Natural killer cell treated with Interleukin-12 subunit alpha and Interleukin-12 subunit beta and Interleukin-15 and Interleukin-18, amount 100 ng/mL, for 72 hours (primary cell): ENCODE measurements around the gene TUBB3. TPM values are rescaled to one million over a fixed set of nuclear protein-coding genes. Genes with fewer than 3 reads are reported as not detected.
"Not testable (repeated sequence)": the region's sequence is repeated elsewhere in the genome, so short reads cannot be mapped to it uniquely, and the experiment has no call there.

Source experiments
- ATAC-seq, 2 donors: fragments of 150-1000 bp; cut with Tn5 transposase in 1 of 2; sonication (Bioruptor Pico), chemical (Tn5 transposase) in 1 of 2; 2 replicates each; pipeline ENCODE4 v1.10.0; 2021
- DNase-seq: peaks from one replicate; pipeline ENCODE4 v3.0.0; 2022; ENCODE audit warnings: low spot score
- H3K27ac Mint-ChIP-seq, 2 donors: 1 replicate in 1 of 2; 2 replicates in 1 of 2; pipeline ENCODE4 v1.8.0; 2022; ENCODE audit warnings: mixed read lengths in 2 of 2, mild to moderate bottlenecking in 1 of 2, moderate library complexity in 1 of 2
- H3K27me3 Mint-ChIP-seq, 2 donors: 1 replicate in 1 of 2; 2 replicates in 1 of 2; pipeline ENCODE4 v1.8.0; 2022; ENCODE audit warnings: mixed read lengths in 2 of 2
- H3K36me3 Mint-ChIP-seq: one replicate; pipeline ENCODE4 v1.8.0; 2022; ENCODE audit warnings: mixed read lengths
- H3K4me1 Mint-ChIP-seq, 2 donors: 1 replicate in 1 of 2; 2 replicates in 1 of 2; pipeline ENCODE4 v1.8.0; 2022; ENCODE audit warnings: low read depth in 2 of 2, mixed read lengths in 2 of 2, mild to moderate bottlenecking in 1 of 2
- H3K4me3 Mint-ChIP-seq: one replicate; pipeline ENCODE4 v1.8.0; 2022; ENCODE audit warnings: mixed read lengths
- H3K9me3 Mint-ChIP-seq: 2 replicates; pipeline ENCODE4 v1.8.0; 2022; ENCODE audit warnings: mixed read lengths
- total RNA-seq, 2 donors: library from RNA; stranded (reverse); gene quantifications; one replicate each; pipeline ENCODE4 v1.2.3, GENCODE V29; 2022

The TUBB3 gene
- total RNA-seq, 2 donors from 2014 or later: 9.6 to 10.9 TPM

DNA sequence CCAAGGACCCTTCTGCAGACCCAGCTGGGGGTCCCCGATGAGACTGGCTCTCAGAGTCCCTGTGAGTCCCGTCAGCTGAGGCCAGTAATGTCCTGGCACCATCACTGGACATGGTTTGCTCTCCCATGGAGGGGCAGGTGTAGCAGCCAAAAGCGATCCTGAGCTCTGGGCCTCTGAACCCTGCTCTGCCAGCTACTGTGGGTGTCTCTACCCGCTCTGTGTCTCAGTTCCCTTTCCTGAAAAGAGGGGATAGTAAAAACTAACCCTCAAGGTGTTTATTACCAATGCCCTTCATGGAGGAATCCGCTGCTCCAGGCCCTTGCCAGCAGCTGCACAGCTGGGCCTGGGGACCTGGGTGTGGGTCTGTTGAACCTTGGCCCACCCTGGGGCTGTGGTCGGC, 8.8 kb downstream of the TUBB3 start:
- H3K27me3 Mint-ChIP-seq: peaks cover 6 to 13% of the 10 kb centered on the region in 2 donors
- H3K9me3 Mint-ChIP-seq: no peaks in the 10 kb centered on the region
- DNase-seq: no peak
- ATAC-seq: no peak
- no peak overlapping the region for H3K27ac Mint-ChIP-seq
- no peaks in the 10 kb centered on the region for H3K36me3 Mint-ChIP-seq
- H3K4me3 Mint-ChIP-seq: no peak overlapping the region
- peaks cover 0 to 6% of the 10 kb centered on the region in 2 donors for H3K4me1 Mint-ChIP-seq

DNA sequence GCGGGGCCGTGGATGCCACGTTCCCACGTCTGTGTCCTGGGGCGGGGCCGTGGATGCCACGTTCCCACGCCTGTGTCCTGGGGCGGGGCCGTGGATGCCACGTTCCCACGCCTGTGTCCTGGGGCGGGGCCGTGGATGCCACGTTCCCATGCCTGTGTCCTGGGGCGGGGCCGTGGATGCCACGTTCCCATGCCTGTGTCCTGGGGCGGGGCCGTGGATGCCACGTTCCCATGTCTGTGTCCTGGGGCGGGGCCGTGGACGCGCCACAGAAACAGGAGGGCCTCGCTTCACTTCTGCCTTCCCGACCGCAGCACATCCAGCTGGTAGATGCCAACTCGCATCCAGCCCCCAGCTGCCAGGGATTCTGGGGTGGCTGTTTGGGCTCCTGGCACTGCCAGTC, 10.9 kb downstream of the TUBB3 start:
- peaks cover 8 to 15% of the 10 kb centered on the region in 2 donors for H3K27me3 Mint-ChIP-seq
- H3K4me3 Mint-ChIP-seq, DNase-seq, H3K9me3 Mint-ChIP-seq, H3K36me3 Mint-ChIP-seq, ATAC-seq, H3K4me1 Mint-ChIP-seq, H3K27ac Mint-ChIP-seq: not testable (repeated sequence)

DNA sequence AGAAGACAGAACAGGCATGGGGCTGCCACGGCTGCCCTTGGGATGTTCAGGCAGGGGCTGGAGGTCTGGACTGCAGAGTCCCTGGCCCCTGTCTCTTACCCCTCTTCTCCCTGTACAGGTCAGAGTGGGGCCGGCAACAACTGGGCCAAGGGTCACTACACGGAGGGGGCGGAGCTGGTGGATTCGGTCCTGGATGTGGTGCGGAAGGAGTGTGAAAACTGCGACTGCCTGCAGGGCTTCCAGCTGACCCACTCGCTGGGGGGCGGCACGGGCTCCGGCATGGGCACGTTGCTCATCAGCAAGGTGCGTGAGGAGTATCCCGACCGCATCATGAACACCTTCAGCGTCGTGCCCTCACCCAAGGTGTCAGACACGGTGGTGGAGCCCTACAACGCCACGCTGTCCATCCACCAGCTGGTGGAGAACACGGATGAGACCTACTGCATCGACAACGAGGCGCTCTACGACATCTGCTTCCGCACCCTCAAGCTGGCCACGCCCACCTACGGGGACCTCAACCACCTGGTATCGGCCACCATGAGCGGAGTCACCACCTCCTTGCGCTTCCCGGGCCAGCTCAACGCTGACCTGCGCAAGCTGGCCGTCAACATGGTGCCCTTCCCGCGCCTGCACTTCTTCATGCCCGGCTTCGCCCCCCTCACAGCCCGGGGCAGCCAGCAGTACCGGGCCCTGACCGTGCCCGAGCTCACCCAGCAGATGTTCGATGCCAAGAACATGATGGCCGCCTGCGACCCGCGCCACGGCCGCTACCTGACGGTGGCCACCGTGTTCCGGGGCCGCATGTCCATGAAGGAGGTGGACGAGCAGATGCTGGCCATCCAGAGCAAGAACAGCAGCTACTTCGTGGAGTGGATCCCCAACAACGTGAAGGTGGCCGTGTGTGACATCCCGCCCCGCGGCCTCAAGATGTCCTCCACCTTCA, 11.7 kb downstream of the TUBB3 start:
- H3K27ac Mint-ChIP-seq: no peak overlapping the region
- peaks cover 4 to 11% of the 10 kb centered on the region in 2 donors for H3K27me3 Mint-ChIP-seq
- H3K4me1 Mint-ChIP-seq: peaks cover 0 to 3% of the 10 kb centered on the region in 2 donors
- no peak overlapping the region for H3K4me3 Mint-ChIP-seq
- no peak for ATAC-seq
- DNase-seq: no peak
- no peaks in the 10 kb centered on the region for H3K9me3 Mint-ChIP-seq
- H3K36me3 Mint-ChIP-seq: no peaks in the 10 kb centered on the region

DNA sequence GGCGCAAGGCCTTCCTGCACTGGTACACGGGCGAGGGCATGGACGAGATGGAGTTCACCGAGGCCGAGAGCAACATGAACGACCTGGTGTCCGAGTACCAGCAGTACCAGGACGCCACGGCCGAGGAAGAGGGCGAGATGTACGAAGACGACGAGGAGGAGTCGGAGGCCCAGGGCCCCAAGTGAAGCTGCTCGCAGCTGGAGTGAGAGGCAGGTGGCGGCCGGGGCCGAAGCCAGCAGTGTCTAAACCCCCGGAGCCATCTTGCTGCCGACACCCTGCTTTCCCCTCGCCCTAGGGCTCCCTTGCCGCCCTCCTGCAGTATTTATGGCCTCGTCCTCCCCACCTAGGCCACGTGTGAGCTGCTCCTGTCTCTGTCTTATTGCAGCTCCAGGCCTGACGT, 12.5 kb downstream of the TUBB3 start:
- H3K4me3 Mint-ChIP-seq, H3K36me3 Mint-ChIP-seq, H3K27ac Mint-ChIP-seq, H3K9me3 Mint-ChIP-seq, H3K4me1 Mint-ChIP-seq, DNase-seq, H3K27me3 Mint-ChIP-seq, ATAC-seq: not testable (repeated sequence)

DNA sequence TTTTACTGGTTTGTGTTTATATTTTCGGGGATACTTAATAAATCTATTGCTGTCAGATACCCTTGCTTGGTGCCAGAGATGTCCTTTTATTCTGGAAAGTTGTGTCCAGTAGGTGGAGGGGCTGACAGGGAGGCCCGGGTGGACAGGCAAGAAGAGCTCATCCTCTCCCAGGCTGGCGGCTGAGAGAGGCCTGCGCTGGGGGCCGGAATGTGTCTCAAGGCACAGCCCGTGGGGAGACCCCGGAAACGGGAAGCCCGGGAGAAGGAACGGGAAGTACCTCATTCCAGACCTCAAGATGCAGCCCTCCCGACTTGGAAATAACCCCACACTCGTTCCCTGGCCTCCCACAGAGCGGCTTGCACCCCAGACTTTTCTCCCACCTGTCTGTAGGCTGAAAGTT, 12.9 kb downstream of the TUBB3 start:
- Mint-ChIP-seq H3K9me3 (no peaks in the 10 kb centered on the region), H3K4me1 (no peaks in the 10 kb centered on the region), H3K36me3 (no peaks in the 10 kb centered on the region), H3K27ac (no peak overlapping the region), H3K4me3 (no peak overlapping the region), H3K27me3 (peaks cover 2 to 7% of the 10 kb centered on the region in 2 donors)
- DNase-seq (no peak), ATAC-seq (no peak)

DNA sequence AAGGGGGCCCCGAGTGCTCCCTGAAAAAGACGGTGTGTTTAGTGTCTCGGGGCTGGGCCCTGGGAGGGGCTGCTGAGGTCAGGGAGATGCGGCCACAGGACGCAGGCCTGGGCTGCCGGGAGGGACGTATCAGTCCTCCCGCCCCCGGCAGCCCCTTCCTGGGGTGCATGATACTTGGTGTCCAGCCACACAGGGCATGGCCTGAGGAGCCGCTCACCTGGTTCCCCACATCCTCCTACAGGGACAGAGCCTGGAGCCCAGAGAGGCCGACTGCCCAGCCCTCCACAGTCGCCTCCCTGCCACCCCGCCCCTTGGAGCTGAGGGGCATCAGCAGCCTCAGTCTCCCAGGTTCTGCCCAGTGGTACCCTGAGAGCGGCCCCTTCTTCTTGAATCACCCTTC, 13.4 kb downstream of the TUBB3 start:
- Mint-ChIP-seq H3K9me3 (no peaks in the 10 kb centered on the region), H3K27ac (no peak overlapping the region), H3K4me3 (no peak overlapping the region), H3K4me1 (no peaks in the 10 kb centered on the region), H3K36me3 (no peaks in the 10 kb centered on the region), H3K27me3 (peaks cover 2 to 7% of the 10 kb centered on the region in 2 donors)
- DNase-seq (no peak), ATAC-seq (no peak)

DNA sequence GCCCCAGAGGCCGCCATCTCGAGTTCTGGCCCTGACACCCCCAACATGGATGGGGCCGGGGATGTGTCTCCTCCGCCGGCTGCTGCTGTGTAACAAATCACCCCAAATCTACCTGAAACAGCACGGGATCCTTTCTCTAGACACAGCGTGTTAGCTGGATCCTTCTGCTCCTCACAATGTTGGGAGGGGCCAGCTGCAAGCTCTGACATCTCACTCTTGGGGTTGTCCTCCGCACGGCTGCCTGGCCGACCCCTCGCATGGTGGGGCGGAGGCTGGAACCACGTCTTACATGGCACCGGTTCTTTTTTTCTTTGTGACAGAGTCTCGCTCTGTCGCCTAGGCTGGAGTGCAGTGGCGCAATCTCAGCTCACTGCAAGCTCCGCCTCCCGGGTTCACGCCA, 13.8 kb downstream of the TUBB3 start:
- no peak overlapping the region for H3K4me3 Mint-ChIP-seq
- no peak for DNase-seq
- no peaks in the 10 kb centered on the region for H3K4me1 Mint-ChIP-seq
- ATAC-seq: no peak
- H3K27ac Mint-ChIP-seq: no peak overlapping the region
- no peaks in the 10 kb centered on the region for H3K9me3 Mint-ChIP-seq
- H3K27me3 Mint-ChIP-seq: peaks cover 2 to 7% of the 10 kb centered on the region in 2 donors
- no peaks in the 10 kb centered on the region for H3K36me3 Mint-ChIP-seq

DNA sequence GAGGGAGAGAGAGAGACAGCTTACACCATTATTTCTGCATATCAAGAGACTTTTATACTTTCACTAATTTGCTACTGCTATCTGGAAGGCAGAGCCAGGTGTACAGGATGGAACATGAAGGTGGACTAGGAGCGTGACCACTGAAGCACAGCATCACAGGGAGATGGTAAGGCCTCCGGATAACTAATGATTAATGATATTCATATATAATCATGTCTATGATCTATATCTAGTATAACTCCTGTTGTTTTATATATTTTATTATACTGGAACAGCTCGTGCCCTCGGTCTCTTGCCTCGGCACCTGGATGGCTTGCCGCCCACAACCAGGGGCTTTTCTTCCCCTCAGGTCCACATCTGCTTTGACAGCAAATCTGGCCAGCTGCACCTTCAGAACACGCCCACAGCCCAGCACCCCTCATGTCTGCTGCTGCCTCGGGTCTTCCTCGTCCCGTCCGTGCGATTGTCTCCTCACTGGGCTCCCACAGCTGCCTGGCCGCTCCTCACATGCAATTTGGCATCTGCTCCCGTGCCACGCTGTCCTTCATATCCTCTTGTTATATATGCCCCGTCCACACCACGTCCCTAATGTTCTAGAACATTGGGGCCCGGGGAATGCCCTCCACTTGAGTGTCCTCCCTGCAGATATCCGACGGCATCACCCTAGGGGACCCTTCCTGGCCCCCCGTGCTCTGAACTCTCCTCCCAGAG, 15.2 kb downstream of the TUBB3 start:
- ATAC-seq (no peak), DNase-seq (no peak)
- Mint-ChIP-seq H3K4me1 (no peaks in the 10 kb centered on the region), H3K36me3 (no peaks in the 10 kb centered on the region), H3K27ac (no peak overlapping the region), H3K9me3 (no peaks in the 10 kb centered on the region), H3K4me3 (no peak overlapping the region), H3K27me3 (peaks cover 2 to 7% of the 10 kb centered on the region in 2 donors)

DNA sequence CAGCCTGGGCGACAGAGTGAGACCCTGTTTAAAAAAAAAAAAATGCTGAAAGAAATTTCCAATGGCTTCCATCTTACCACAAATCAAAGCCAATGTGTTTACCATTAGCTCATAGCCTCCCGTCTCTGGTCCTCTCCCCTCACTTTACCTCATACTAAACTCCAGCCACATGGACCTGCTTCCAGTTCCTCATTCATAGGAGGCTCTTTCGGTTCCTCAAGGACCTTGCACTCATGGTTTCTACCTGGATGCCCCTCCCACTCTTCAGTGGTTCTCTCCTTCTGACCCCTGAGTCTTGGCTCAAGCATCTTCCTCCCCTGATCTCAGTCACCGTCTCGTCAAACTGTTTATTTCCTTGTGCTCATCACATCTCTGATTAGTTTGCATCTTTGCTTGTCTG, 21.6 kb downstream of the TUBB3 start:
- no peaks in the 10 kb centered on the region for H3K36me3 Mint-ChIP-seq
- no peaks in the 10 kb centered on the region for H3K9me3 Mint-ChIP-seq
- DNase-seq (no peak), ATAC-seq (no peak)
- H3K4me1 Mint-ChIP-seq: peaks cover 0 to 13% of the 10 kb centered on the region in 2 donors
- no peak overlapping the region for H3K27ac Mint-ChIP-seq
- H3K4me3 Mint-ChIP-seq: no peak overlapping the region
- peaks cover 16 to 18% of the 10 kb centered on the region in 2 donors for H3K27me3 Mint-ChIP-seq

DNA sequence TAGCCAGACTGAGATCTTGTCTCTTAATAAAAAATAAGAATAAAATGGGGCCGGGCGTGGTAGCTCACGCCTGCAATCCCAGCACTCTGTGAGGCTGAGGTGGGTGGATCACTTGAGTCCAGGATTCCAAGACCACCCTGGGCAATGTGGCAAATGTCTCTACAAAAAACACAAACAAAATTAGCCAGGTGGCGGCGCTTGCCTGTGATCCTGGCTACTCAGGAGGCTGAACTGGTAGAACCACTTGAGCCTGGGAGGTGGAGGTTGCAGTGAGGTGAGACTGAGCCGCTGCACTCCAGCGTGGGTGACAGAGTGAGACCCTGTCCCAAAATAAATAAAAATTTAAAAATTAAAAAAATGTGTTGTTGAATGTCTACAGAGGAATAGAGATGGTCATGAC, 22.5 kb downstream of the TUBB3 start:
- Mint-ChIP-seq H3K4me1 (peaks cover 0 to 13% of the 10 kb centered on the region in 2 donors), H3K9me3 (no peaks in the 10 kb centered on the region), H3K4me3 (no peak overlapping the region), H3K27ac (no peak overlapping the region), H3K36me3 (no peaks in the 10 kb centered on the region), H3K27me3 (peaks cover 16 to 18% of the 10 kb centered on the region in 2 donors)
- no peak for ATAC-seq
- no peak for DNase-seq

DNA sequence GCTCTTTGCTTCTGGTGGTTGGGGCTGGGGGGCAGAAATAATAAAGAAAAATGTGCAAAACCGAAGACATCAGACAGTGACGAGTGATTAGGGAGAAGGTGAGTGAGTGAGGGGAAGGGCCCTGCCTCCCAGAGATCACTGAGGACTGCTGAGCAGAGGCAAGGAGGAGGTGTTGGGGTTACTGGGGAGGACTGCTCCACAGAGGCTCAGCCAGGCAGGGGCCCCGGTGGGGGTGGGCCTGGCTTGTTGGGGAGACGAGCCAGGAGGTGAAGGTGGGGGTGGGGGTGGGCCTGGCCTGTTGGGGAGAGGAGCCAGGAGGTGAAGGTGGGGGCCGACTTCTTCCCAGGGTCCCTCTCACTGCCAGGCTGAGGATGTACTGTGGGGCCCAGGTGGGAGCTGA, 23.4 kb downstream of the TUBB3 start:
- H3K27ac Mint-ChIP-seq: no peak overlapping the region
- no peaks in the 10 kb centered on the region for H3K9me3 Mint-ChIP-seq
- H3K4me3 Mint-ChIP-seq: no peak overlapping the region
- peaks cover 0 to 13% of the 10 kb centered on the region in 2 donors for H3K4me1 Mint-ChIP-seq
- ATAC-seq (no peak), DNase-seq (no peak)
- no peaks in the 10 kb centered on the region for H3K36me3 Mint-ChIP-seq
- H3K27me3 Mint-ChIP-seq: peaks cover 16 to 18% of the 10 kb centered on the region in 2 donors

DNA sequence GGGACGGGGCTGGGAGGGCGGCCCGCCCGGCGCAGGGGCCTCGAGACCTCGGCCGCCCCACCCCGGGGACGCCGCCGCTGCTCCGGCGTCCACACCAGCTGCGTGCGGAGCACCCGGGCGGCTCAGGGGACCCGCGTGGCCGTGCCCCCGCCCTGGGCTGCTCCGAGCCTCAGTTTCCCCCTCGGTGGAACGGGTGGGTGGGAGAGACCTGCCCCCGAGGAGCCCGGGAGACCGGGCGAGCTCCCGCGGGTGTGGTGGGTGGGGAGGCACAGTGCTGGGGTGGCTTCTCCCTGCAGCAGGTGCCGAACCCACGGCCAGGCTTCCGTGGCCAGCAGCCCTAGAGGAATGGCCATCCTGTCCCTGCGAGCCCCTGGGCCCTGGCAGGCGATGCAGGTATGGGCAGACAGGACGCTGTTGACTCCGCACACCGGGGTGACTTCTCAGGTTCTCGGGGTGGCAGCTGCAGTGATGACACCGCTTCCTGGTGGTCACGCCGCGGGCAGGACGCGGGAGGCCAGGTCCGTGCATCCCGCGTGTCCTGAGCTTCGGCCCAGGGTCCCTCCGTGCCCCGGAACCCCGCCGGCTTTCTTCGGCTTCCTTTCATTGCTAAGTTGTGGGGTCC, 26.1 kb downstream of the TUBB3 start:
- no peak for DNase-seq
- peak in 1 of 2 donors; percentile 31 for ATAC-seq
- H3K27ac Mint-ChIP-seq: peak overlapping the region in 1 of 2 donors; percentile 33
- peaks cover 0 to 13% of the 10 kb centered on the region in 2 donors for H3K4me1 Mint-ChIP-seq
- peaks cover 12% of the 10 kb centered on the region in 2 donors for H3K27me3 Mint-ChIP-seq
- H3K4me3 Mint-ChIP-seq: peak overlapping the region; percentile 80
- no peaks in the 10 kb centered on the region for H3K9me3 Mint-ChIP-seq
- H3K36me3 Mint-ChIP-seq: no peaks in the 10 kb centered on the region

DNA sequence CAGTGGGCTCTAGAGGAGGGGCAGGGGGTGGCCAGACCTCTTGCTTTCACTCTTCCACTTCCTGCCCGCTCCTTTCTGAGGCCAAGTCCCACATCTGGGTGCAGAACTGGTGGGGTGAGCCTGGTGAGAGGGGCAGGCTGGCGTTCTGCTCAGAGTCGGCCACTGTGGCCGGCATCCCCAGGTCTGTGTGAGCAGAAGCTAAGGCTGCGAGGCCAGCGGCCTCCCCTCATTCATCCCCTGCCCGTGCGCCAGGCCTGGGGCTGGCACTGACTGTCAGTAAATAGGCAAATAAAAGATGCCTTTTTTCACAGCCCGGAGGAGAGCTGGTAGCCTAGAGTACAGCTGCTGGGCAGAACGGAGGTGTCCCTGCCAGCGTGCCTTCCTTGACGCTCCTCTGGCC, 26.6 kb downstream of the TUBB3 start:
- ATAC-seq (no peak), DNase-seq (no peak)
- Mint-ChIP-seq H3K9me3 (no peaks in the 10 kb centered on the region), H3K4me1 (peaks cover 0 to 15% of the 10 kb centered on the region in 2 donors), H3K27me3 (peaks cover 6 to 10% of the 10 kb centered on the region in 2 donors), H3K27ac (peak overlapping the region in 1 of 2 donors; percentile 33), H3K4me3 (peak overlapping the region; percentile 80), H3K36me3 (no peaks in the 10 kb centered on the region)

DNA sequence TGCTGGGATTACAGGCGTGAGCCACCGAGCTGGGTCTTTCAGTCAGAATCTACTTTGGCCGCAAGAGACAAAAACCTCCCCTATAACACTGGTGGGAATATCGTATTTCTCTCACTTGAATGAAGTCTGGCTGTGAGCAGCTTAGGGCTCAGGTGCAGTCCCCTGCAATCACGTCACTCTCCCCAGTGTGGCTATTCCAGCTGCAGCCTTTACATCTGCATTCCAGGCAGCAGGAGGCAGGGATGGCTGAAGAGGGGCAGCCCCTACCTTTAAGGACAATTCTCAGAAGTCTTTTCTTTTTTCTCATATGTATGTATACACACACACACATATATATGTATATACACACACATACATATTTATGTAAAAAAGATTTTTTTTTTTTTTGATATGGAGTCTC, 28.4 kb downstream of the TUBB3 start:
- no peak for DNase-seq
- Mint-ChIP-seq H3K36me3 (no peaks in the 10 kb centered on the region), H3K4me3 (no peak overlapping the region), H3K4me1 (peaks cover 0 to 9% of the 10 kb centered on the region in 2 donors), H3K27ac (no peak overlapping the region), H3K27me3 (peaks cover 0 to 2% of the 10 kb centered on the region in 2 donors), H3K9me3 (no peaks in the 10 kb centered on the region)
- no peak for ATAC-seq
